Measurements from ENCODE around the gene MAST4.
A peak's percentile ranks its signal among the peaks of the same experiment; 100 is the strongest.

Gene MAST4

DNA sequence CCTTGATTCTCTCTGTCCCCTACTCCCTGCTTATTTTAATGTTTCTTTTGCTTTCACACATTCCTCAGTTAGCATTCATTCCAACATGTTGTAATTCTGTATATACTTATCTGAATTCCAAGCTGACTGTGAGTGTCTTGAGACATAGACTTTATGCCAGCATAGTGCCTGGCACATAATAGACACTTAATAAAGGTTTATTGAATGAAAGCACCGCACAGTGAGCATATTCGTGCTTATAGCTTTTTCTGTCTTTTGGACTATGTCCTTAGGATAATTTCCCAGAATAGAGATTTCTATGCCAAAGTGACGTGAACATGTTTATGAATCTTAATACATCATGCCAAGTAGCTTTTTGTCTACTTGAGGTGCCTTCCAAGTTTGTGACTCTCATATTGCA is 425.8 kb downstream of the MAST4 start:
- H3K4me3 ChIP-seq (replicated peaks in 1 of 2; ENCODE audit: low read depth in 2 of 2, low read length in 2 of 2) = no peak overlapping the region
- DNase-seq (ENCODE audit: low read depth in 2 of 2) = peak; percentile 50 to 78
- TF ChIP-seq, protein P1, sequence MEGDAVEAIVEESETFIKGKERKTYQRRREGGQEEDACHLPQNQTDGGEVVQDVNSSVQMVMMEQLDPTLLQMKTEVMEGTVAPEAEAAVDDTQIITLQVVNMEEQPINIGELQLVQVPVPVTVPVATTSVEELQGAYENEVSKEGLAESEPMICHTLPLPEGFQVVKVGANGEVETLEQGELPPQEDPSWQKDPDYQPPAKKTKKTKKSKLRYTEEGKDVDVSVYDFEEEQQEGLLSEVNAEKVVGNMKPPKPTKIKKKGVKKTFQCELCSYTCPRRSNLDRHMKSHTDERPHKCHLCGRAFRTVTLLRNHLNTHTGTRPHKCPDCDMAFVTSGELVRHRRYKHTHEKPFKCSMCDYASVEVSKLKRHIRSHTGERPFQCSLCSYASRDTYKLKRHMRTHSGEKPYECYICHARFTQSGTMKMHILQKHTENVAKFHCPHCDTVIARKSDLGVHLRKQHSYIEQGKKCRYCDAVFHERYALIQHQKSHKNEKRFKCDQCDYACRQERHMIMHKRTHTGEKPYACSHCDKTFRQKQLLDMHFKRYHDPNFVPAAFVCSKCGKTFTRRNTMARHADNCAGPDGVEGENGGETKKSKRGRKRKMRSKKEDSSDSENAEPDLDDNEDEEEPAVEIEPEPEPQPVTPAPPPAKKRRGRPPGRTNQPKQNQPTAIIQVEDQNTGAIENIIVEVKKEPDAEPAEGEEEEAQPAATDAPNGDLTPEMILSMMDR (IDR thresholded peaks at IDR 0.05; ENCODE audit: low read depth, low read length) = no peak

DNA sequence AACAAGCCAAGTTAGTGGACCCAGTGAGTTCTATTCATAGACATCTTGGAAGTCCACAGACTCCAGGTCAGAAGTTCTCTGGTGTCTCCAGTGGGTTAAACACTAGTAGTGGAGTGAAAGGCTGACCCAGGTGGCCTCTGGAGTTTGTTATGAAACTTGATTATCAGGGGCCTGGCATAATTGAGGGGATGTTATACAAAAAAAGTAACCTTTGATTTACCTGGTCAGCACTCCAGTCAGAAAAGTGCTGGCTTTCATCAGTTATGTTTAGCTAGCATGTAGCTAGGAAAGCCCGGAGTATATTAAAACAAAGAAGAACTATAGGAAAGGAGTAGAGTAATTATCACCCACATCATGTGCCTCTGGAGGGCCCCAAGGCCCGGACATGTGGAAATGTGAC is 429.3 kb downstream of the MAST4 start:
- no peak for DNase-seq (ENCODE audit: low read depth in 2 of 2)
- TF ChIP-seq, protein P1 (IDR thresholded peaks at IDR 0.05; ENCODE audit: low read depth, low read length) = no peak
- no peak overlapping the region for H3K4me3 ChIP-seq (replicated peaks in 1 of 2; ENCODE audit: low read depth in 2 of 2, low read length in 2 of 2)

GRCh38 chr5:67026278-67026677 is 430.1 kb downstream of the MAST4 start:
- H3K4me3 ChIP-seq (replicated peaks in 1 of 2; ENCODE audit: low read depth in 2 of 2, low read length in 2 of 2) = no peak overlapping the region
- TF ChIP-seq, protein P1 (IDR thresholded peaks at IDR 0.05; ENCODE audit: low read depth, low read length) = no peak
- DNase-seq (ENCODE audit: low read depth in 2 of 2) = no peak

DNA sequence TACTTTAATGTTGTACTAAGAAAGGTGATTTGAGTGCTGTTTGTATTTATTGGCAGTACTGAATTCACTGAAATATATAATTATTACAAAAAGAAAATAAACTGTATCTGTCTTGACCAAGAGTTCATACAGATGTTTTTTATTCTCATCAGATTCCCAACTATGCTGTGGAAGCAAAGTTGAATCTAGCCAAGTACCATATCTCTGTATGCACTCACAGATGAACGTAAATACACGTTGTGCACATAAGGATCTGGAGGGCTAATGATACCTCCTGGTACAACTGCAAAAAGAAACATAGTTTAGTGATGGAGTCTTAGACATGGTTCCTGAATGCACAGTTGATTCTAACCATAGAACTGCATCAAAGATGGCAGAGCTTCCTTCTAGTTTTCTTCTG is 431.0 kb downstream of the MAST4 start:
- TF ChIP-seq, protein P1 (IDR thresholded peaks at IDR 0.05; ENCODE audit: low read depth, low read length) = no peak
- no peak for DNase-seq (ENCODE audit: low read depth in 2 of 2)
- no peak overlapping the region for H3K4me3 ChIP-seq (replicated peaks in 1 of 2; ENCODE audit: low read depth in 2 of 2, low read length in 2 of 2)

- H3K4me3 ChIP-seq (replicated peaks in 1 of 2; ENCODE audit: low read depth in 2 of 2, low read length in 2 of 2) = no peak overlapping the region
- TF ChIP-seq, protein P1 (IDR thresholded peaks at IDR 0.05; ENCODE audit: low read depth, low read length) = no peak
- peak in 1 of 2 donors; percentile 80 for DNase-seq (ENCODE audit: low read depth in 2 of 2)
Observed at GRCh38 chr5:67028371-67028770, 432.2 kb downstream of the MAST4 start.

DNA sequence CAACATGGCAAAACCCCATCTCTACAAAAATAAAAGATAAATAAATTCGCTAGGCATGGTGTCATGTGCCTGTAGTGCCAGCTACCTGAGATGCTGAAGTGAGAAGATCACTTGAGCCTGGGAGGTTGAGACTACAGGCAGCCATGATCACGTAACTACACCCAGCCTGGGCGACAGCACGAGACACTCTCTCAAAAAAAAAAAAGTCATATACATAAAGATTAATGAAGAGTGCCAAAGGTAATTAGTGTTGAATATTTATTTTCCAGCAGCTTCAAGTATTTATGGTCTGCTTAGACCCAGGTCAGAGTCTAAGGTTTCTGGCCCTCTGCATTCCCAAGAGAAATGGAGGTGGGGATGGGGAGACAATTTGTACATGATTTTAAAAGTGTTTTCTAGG is 432.7 kb downstream of the MAST4 start:
- TF ChIP-seq, protein P1 (IDR thresholded peaks at IDR 0.05; ENCODE audit: low read depth, low read length) = no peak
- H3K4me3 ChIP-seq (replicated peaks in 1 of 2; ENCODE audit: low read depth in 2 of 2, low read length in 2 of 2) = no peak overlapping the region
- no peak for DNase-seq (ENCODE audit: low read depth in 2 of 2)

GRCh38 chr5:67029481-67029880 is 433.3 kb downstream of the MAST4 start:
- H3K4me3 ChIP-seq (replicated peaks in 1 of 2; ENCODE audit: low read depth in 2 of 2, low read length in 2 of 2) = no peak overlapping the region
- no peak for DNase-seq (ENCODE audit: low read depth in 2 of 2)
- TF ChIP-seq, protein P1 (IDR thresholded peaks at IDR 0.05; ENCODE audit: low read depth, low read length) = no peak
